Loucy (cell line): Measurements from ENCODE around the gene PHACTR3.

Source experiments
- H2AFZ ChIP-seq: fragments of 200-600 bp; sonication (generic); 2 replicates; pipeline ENCODE4 v1.6.0; 2016; ENCODE audit warnings: antibody characterized with exemption, mild to moderate bottlenecking, low read length, moderate library complexity
- H3F3A ChIP-seq: fragments of 200-600 bp; 2 replicates; pipeline ENCODE4 v1.6.0; 2016; ENCODE audit warnings: antibody characterized with exemption, low read depth, mild to moderate bottlenecking
- H3K27me3 ChIP-seq: fragments of 200-600 bp; sonication (generic); 2 replicates; pipeline ENCODE4 v1.6.1; 2014; ENCODE audit warnings: low read length, mild to moderate bottlenecking; ENCODE audit not compliant: insufficient read depth, poor library complexity, severe bottlenecking
- H3K36me3 ChIP-seq: fragments of 200-600 bp; sonication (generic); 2 replicates; pipeline ENCODE4 v1.6.1; 2016; ENCODE audit warnings: low read length; ENCODE audit not compliant: insufficient read depth
- H3K4me1 ChIP-seq: fragments of 200-600 bp; sonication (generic); 2 replicates; pipeline ENCODE4 v1.5.1; 2014; ENCODE audit warnings: low read length, mild to moderate bottlenecking; ENCODE audit not compliant: insufficient read depth, poor library complexity, severe bottlenecking
- H3K4me2 ChIP-seq: fragments of 200-600 bp; sonication (generic); 2 replicates; pipeline ENCODE4 v1.6.0; 2014; ENCODE audit warnings: antibody characterized with exemption, low read length, low read depth, mild to moderate bottlenecking; ENCODE audit not compliant: poor library complexity, severe bottlenecking
- H3K4me3 ChIP-seq: fragments of 200-600 bp; sonication (generic); 2 replicates; pipeline ENCODE4 v1.5.1; 2014; ENCODE audit warnings: low read length, mild to moderate bottlenecking, mixed read lengths; ENCODE audit not compliant: poor library complexity, severe bottlenecking
- H3K79me2 ChIP-seq: fragments of 200-600 bp; sonication (generic); 2 replicates; pipeline ENCODE4 v1.6.1; 2014; ENCODE audit warnings: low read length; ENCODE audit not compliant: insufficient read depth
- H3K9ac ChIP-seq: fragments of 200-600 bp; sonication (generic); 2 replicates; pipeline ENCODE4 v1.6.0; 2014; ENCODE audit warnings: mild to moderate bottlenecking, low read depth, low read length, moderate library complexity; ENCODE audit not compliant: poor library complexity, severe bottlenecking
- H3K9me2 ChIP-seq: fragments of 200-600 bp; sonication (generic); replicated peaks from 2 replicates; pipeline ENCODE4 v1.6.1; 2016; ENCODE audit warnings: low read depth, low read length, mixed read lengths
- H3K9me3 ChIP-seq: fragments of 200-600 bp; sonication (generic); 2 replicates; pipeline ENCODE4 v1.6.1; 2014; ENCODE audit warnings: mild to moderate bottlenecking, antibody characterized with exemption, low read length, low read depth; ENCODE audit not compliant: insufficient read depth
- H4K20me1 ChIP-seq: fragments of 200-600 bp; sonication (generic); 2 replicates; pipeline ENCODE4 v1.6.0; 2014; ENCODE audit warnings: antibody characterized with exemption, low read length, mild to moderate bottlenecking; ENCODE audit not compliant: insufficient read depth, poor library complexity, severe bottlenecking
- CTCF ChIP-seq: fragments of 200-600 bp; sonication (generic); conservative IDR thresholded peaks from 2 replicates; pipeline ENCODE4 v1.5.1; 2014; ENCODE audit warnings: mild to moderate bottlenecking, antibody characterized with exemption, low read length
- EZH2phosphoT487 ChIP-seq: fragments of 200-600 bp; IDR thresholded peaks from 2 replicates; pipeline ENCODE4 v1.6.1; 2018; ENCODE audit warnings: antibody characterized with exemption, mild to moderate bottlenecking, moderate library complexity, borderline replicate concordance

PHACTR3 gene

GRCh38 chr20:59790346-59790745 lies 186.0 kb downstream of the PHACTR3 start:
- no peaks in the 10 kb centered on the region for H3K27me3 ChIP-seq
- peaks cover 9% of the 10 kb centered on the region; the same call in 1 of the 2 replicates for H3K9me3 ChIP-seq
- no peaks in the 10 kb centered on the region for H3K9me2 ChIP-seq
- TF ChIP-seq EZH2phosphoT487 (no peak), CTCF (no peak)
- no peak overlapping the region for H3K9ac ChIP-seq
- no peaks in the 10 kb centered on the region for H4K20me1 ChIP-seq
- H3K36me3 ChIP-seq = peaks cover 5% of the 10 kb centered on the region; the same call in 1 of the 2 replicates
- H3K4me1 ChIP-seq = no peaks in the 10 kb centered on the region
- H3F3A ChIP-seq = no peaks in the 10 kb centered on the region
- H3K4me3 ChIP-seq = no peak overlapping the region
- no peaks in the 10 kb centered on the region for H3K79me2 ChIP-seq
- H3K4me2 ChIP-seq = no peak overlapping the region
- no peak overlapping the region for H2AFZ ChIP-seq

- Histone ChIP-seq H3K4me2 (no peak overlapping the region), H4K20me1 (no peaks in the 10 kb centered on the region), H3K79me2 (no peaks in the 10 kb centered on the region), H3K4me3 (no peak overlapping the region), H2AFZ (no peak overlapping the region), H3K36me3 (peaks cover 8% of the 10 kb centered on the region; the same call in 1 of the 2 replicates), H3K4me1 (no peaks in the 10 kb centered on the region), H3K9me3 (peaks cover 17% of the 10 kb centered on the region), H3F3A (no peaks in the 10 kb centered on the region), H3K27me3 (no peaks in the 10 kb centered on the region), H3K9ac (no peak overlapping the region), H3K9me2 (no peaks in the 10 kb centered on the region)
- TF ChIP-seq EZH2phosphoT487 (no peak), CTCF (no peak)
These were observed 188.0 kb downstream of the PHACTR3 start for GRCh38 chr20:59792300-59792699.

GRCh38 chr20:59794555-59794954 lies 190.2 kb downstream of the PHACTR3 start:
- peaks cover 17% of the 10 kb centered on the region for H3K9me3 ChIP-seq
- TF ChIP-seq CTCF (no peak), EZH2phosphoT487 (no peak)

More at GRCh38 chr20:59794555-59794954, 190.2 kb downstream of the PHACTR3 start:
- Histone ChIP-seq H3K4me1 (no peaks in the 10 kb centered on the region), H3K36me3 (peaks cover 11% of the 10 kb centered on the region; the same call in 1 of the 2 replicates), H3K4me3 (no peak overlapping the region), H3K4me2 (no peak overlapping the region), H3K79me2 (no peaks in the 10 kb centered on the region), H4K20me1 (no peaks in the 10 kb centered on the region), H3K27me3 (no peaks in the 10 kb centered on the region), H3K9ac (no peak overlapping the region), H3K9me2 (no peaks in the 10 kb centered on the region), H2AFZ (no peak overlapping the region), H3F3A (no peaks in the 10 kb centered on the region)
